Measurements from ENCODE around the gene WDR41.

WDR41 gene

GRCh38 chr5:77463905-77464304 is 28.2 kb downstream of the WDR41 start:
- Histone ChIP-seq H3K27me3 (ENCODE audit: control insufficient read depth, insufficient read depth, low read length) (no peaks in the 10 kb centered on the region), H3K36me3 (ENCODE audit: control insufficient read depth, insufficient read depth, low read length) (no peaks in the 10 kb centered on the region), H2AFZ (no peak overlapping the region), H3K4me2 (ENCODE audit: low read length) (no peak overlapping the region), H3K27ac (no peak overlapping the region), H3K9me3 (ENCODE audit: control insufficient read depth, low read length) (no peaks in the 10 kb centered on the region), H3K9ac (no peak overlapping the region), H3K4me1 (no peaks in the 10 kb centered on the region), H3K79me2 (no peaks in the 10 kb centered on the region), H3K4me3 (ENCODE audit: low read depth, low read length) (no peak overlapping the region)
- no peak for TF ChIP-seq CTCF (IDR thresholded peaks at IDR 0.05)

GRCh38 chr5:77461287-77461686 is 30.8 kb downstream of the WDR41 start:
- Histone ChIP-seq H3K36me3 (ENCODE audit: control insufficient read depth, insufficient read depth, low read length) (no peaks in the 10 kb centered on the region), H3K4me3 (ENCODE audit: low read depth, low read length) (no peak overlapping the region), H3K9me3 (ENCODE audit: control insufficient read depth, low read length) (no peaks in the 10 kb centered on the region), H3K4me2 (ENCODE audit: low read length) (no peak overlapping the region), H3K27me3 (ENCODE audit: control insufficient read depth, insufficient read depth, low read length) (no peaks in the 10 kb centered on the region), H3K79me2 (no peaks in the 10 kb centered on the region), H3K27ac (no peak overlapping the region), H3K4me1 (no peaks in the 10 kb centered on the region), H3K9ac (no peak overlapping the region), H2AFZ (no peak overlapping the region)
- TF ChIP-seq CTCF (IDR thresholded peaks at IDR 0.05), result no peak

- no peaks in the 10 kb centered on the region for H3K79me2 ChIP-seq
- no peaks in the 10 kb centered on the region for H3K36me3 ChIP-seq (ENCODE audit: control insufficient read depth, insufficient read depth, low read length)
- no peaks in the 10 kb centered on the region for H3K27me3 ChIP-seq (ENCODE audit: control insufficient read depth, insufficient read depth, low read length)
- no peaks in the 10 kb centered on the region for H3K9me3 ChIP-seq (ENCODE audit: control insufficient read depth, low read length)
- H3K27ac ChIP-seq, result no peak overlapping the region
- H3K4me3 ChIP-seq (ENCODE audit: low read depth, low read length), result no peak overlapping the region
- no peak overlapping the region for H3K4me2 ChIP-seq (ENCODE audit: low read length)
- no peaks in the 10 kb centered on the region for H3K4me1 ChIP-seq
- TF ChIP-seq CTCF (IDR thresholded peaks at IDR 0.05), result no peak
- H2AFZ ChIP-seq, result no peak overlapping the region
- H3K9ac ChIP-seq, result no peak overlapping the region
Measured at GRCh38 chr5:77454123-77454522, 38.0 kb downstream of the WDR41 start.

- TF ChIP-seq CTCF (IDR thresholded peaks at IDR 0.05), result no peak
- Histone ChIP-seq H3K9me3 (ENCODE audit: control insufficient read depth, low read length) (no peaks in the 10 kb centered on the region), H3K27me3 (ENCODE audit: control insufficient read depth, insufficient read depth, low read length) (no peaks in the 10 kb centered on the region)
Measured at GRCh38 chr5:77452351-77452750, 39.8 kb downstream of the WDR41 start.

GRCh38 chr5:77449981-77450380 is 42.1 kb downstream of the WDR41 start:
- no peaks in the 10 kb centered on the region for H3K36me3 ChIP-seq (ENCODE audit: control insufficient read depth, insufficient read depth, low read length)

More at GRCh38 chr5:77452351-77452750, 39.8 kb downstream of the WDR41 start:
- no peak overlapping the region for H3K4me3 ChIP-seq (ENCODE audit: low read depth, low read length)
- no peak overlapping the region for H3K9ac ChIP-seq
- H3K4me1 ChIP-seq, result no peaks in the 10 kb centered on the region
- H3K27ac ChIP-seq, result no peak overlapping the region
- H3K36me3 ChIP-seq (ENCODE audit: control insufficient read depth, insufficient read depth, low read length), result no peaks in the 10 kb centered on the region
- H3K4me2 ChIP-seq (ENCODE audit: low read length), result no peak overlapping the region
- H3K79me2 ChIP-seq, result no peaks in the 10 kb centered on the region
- H2AFZ ChIP-seq, result no peak overlapping the region

More at GRCh38 chr5:77449981-77450380, 42.1 kb downstream of the WDR41 start:
- no peak overlapping the region for H3K4me2 ChIP-seq (ENCODE audit: low read length)
- H3K27me3 ChIP-seq (ENCODE audit: control insufficient read depth, insufficient read depth, low read length), result no peaks in the 10 kb centered on the region
- TF ChIP-seq CTCF (IDR thresholded peaks at IDR 0.05), result no peak
- no peaks in the 10 kb centered on the region for H3K79me2 ChIP-seq
- H3K4me3 ChIP-seq (ENCODE audit: low read depth, low read length), result no peak overlapping the region
- H3K9ac ChIP-seq, result no peak overlapping the region
- H2AFZ ChIP-seq, result no peak overlapping the region
- H3K27ac ChIP-seq, result no peak overlapping the region
- H3K9me3 ChIP-seq (ENCODE audit: control insufficient read depth, low read length), result no peaks in the 10 kb centered on the region
- no peaks in the 10 kb centered on the region for H3K4me1 ChIP-seq

All from parathyroid adenoma (tissue), 2 donors.